RPMI8226 (cell line): ENCODE results near the gene MEF2C.

Experiments used
- DNase-seq: peaks from one replicate; pipeline ENCODE4 v3.0.0-alpha.2; 2015

Gene MEF2C

DNA sequence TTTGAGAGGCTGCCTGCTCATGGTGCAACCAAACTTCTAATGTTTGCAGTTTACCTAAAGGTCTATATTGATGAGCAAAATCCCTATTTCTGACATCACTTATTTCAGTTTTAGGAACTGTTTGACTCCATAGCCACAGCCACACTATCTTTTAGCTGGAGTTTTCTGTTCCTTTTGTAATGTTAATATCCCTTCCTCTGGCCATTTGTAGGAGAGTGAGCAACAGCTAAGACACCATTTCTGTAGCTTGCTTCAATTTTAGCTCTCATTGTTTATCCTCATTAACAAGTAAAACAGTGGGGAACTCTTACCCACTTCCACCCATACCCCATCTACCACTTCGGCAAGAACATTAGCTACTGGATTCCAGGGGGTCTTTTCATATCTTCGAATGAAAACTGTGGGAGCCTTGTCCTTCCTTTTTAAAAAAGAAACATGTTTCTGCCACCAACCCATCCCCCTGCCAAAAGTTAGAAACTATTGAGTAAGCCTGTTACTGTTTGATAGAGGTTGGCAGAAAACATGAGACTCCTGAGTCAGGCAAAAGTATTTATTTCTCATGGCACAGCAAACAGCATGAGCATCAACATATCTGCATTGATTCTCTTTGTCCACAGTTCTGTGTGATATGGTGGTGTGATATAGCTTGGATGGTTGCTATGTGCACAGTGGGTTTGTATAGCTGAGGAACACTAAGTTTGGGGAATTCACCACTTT lies 174.1 kb downstream of the MEF2C start:
- no peak for DNase-seq

GRCh38 chr5:88708021-88708420 lies 175.0 kb downstream of the MEF2C start:
- DNase-seq = no peak

GRCh38 chr5:88707216-88707965 lies 175.6 kb downstream of the MEF2C start:
- DNase-seq = no peak

DNA sequence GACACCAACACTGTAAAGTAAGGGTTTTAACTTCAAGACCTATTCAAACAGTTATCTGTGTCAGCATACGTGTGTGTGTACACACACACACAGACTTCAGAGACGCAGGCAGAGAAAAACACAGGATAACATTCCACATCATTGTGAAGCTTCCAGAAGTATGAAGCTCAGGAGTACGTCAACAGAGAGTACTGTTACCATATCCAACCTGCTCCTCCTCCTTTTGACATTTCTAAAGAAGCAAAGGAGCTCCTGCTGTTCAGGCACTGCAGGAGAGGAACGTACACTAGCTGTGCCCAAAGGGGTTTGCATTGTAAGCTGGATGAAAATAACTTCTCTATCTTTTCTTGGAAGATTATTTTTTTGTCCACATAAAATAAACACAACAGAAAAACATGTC lies 180.7 kb downstream of the MEF2C start:
- DNase-seq = no peak

- DNase-seq = no peak
Measured at GRCh38 chr5:88700121-88700520, 182.9 kb downstream of the MEF2C start.

DNA sequence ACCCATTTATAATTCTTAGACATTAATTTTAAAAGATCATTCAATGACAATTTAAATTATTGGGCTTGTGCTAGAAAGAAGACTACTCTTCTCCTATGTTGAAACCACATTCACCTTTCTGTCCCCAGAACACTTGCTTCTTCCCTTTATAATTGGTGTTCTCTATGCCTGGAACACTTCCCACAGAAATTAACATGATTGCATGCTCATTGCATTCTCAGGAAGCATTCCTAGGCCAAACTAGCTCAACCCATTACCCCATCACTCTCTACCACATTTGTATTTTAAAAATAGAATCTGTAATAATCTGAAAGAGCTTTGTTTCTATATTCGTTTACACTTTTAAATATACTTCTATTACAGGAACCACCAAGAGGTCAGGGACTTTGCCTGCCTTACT lies 184.7 kb downstream of the MEF2C start:
- DNase-seq = no peak

DNA sequence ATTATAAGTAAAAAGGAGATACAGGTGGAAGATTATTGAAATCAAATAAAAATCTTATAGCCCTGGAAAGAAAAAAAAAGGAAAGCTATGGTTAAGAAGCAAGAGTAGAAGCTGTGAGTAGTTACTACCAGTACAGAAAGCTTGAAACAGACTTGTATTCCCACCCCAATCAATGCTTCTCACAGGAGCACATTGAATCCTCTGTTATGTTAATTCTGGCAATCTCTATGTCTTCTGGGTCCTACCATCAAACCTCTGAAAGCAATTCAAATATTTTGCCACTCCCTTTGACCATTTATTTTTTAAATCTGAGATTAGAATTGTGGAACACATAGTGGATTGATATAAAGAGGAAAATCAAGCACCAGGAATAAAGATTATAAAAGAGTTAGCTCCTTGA lies 186.5 kb downstream of the MEF2C start:
- no peak for DNase-seq

DNA sequence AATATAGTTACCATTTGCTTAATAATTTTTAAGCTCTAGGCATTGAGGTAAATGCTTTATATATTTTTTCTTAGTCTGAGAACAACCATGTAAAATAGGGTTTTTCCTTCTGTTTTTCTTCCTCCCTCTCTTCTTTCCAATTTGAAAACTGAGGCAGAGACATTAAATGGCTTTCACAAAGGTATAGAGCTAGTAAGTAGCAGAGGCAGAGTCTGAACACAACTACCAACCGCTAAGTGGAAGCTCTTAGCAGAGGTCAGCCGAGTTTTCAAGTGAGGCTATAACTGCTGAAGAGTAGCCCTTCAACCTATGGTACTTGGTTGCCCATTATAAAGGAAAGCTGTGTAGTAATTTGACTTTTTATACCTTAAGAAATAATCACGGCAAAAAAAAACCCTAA lies 187.1 kb downstream of the MEF2C start:
- no peak for DNase-seq

DNA sequence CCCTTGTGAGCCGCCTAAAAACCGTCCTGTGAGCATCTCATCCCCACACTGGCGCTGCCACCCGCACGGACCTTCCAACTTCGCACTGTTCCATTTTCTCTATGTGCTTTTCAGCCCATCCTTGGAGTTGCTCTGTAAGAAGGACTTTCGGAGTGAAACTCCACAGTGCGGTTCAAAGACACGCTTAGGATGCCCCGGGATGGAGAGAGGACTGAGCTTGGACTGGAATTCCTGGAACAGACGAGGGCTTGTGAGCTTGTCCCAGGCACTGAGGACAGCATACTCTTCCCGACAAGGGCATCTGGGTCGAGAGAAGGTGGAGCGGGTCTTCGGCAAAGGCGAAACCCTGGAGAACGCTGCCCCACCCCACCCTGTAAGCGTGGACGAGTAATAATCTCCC lies 187.8 kb downstream of the MEF2C start:
- DNase-seq = no peak

DNA sequence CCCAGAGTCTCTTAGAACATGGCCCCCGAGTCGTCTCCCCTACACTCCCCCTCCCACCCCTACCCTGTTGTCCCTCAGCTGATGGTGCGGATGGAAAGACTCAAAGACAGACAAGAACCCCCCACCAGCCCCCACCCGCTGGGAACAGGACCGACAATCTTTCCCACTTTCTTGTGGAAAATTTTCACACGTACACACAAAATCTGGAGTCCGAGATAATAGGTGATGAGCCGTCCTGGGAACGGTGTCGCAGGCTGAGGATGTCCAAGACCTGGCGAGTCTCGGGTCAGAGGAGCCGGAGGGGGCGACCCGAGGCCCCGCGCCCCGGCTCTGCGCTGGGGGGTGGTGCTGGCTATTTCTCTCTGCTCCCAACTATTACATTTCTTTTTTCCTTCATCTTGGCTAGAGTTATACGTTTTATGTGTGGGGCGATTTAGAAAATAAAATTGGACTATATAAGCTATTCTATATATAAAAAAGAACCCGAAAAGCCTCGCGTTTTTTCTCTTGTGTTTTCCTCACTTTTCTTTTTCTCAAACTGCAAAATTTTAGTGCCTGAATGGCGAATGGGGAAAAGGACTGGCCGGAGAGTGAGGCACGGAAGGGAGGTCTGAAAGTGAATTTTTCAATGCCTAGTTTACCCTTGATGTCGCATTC lies 188.8 kb downstream of the MEF2C start:
- DNase-seq = no peak

DNA sequence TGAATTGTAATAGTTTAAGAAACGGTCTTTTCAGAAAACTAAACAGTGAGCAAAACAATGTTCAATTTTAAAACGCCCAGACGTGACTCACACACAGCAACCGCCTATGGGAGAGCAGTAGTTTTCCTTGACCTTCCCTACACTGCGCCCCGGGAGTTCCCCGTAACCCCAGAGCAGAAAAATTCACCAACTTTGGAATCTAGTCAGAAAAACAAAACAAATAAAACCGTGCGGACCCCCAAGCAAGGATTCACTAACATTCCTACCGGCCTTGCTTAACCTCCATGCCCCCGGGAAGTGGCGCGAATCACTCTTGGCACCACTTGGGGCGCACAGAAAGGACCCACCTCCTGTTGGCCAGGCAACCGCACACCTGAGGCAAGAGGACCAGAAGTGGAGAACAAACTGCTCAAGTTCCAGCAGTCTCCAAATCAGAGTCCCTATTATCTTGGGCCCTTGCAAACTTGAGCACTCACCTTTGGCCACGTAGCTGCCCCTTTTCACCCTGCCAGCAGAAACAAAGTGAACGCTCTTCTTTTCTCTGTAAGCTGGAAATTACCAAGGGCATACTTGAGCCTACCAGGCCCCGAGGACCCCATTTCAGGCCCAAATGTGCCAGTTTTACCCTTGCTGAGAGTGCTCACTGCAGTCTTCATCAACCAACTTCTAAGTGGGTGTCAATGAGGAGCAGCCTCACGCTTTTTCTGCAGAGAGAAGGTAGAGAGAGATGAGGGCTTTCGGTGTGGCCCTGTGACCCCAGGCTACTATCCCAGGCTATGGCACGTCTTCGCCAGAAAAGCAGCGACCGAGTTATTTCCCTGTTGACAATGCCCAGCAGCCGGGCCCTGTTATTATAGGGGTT lies 189.7 kb downstream of the MEF2C start:
- peak; percentile 52 for DNase-seq

- DNase-seq = no peak
Measured at GRCh38 chr5:88691945-88692868, 190.8 kb downstream of the MEF2C start.

GRCh38 chr5:88691230-88691582 lies 191.8 kb downstream of the MEF2C start:
- no peak for DNase-seq

DNA sequence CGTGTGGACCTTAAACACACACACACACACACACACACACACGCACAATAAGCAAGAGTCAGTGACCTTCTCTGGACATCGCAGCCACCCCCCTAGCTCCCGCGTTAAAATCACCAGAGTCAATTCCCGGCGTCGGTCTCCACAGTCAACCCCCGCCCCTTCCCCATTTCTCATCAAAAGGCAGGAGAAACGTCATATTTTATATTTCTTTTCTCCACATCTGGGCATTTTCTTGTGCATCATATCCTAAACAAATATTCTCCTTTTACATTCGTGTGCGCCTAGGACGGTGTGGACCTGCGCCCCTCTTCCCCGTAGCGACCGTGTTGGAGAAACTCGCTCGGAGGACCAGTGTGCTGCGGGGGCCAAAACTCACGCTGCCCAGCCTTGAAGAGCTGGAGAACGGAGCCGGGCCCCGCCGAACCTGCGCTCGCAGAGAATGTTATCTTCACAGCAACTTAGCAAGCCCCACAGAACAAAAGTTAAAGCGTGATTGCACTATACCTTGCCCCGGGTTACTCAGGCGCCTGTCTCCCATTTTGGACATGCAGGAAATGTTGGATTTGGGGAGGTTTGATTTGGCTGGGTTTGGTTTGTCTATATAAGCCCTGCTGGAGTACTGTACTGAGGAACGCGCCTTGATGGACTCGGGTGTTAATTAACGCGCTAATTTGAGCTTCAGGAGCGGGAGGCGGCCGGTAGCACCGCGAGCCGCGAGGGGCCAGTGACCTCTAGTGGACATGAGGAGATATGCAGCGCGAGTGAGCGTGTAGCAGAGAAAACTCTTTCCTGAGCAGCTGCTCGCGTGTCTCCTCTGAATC lies 192.4 kb downstream of the MEF2C start:
- peak; percentile 83 for DNase-seq

DNA sequence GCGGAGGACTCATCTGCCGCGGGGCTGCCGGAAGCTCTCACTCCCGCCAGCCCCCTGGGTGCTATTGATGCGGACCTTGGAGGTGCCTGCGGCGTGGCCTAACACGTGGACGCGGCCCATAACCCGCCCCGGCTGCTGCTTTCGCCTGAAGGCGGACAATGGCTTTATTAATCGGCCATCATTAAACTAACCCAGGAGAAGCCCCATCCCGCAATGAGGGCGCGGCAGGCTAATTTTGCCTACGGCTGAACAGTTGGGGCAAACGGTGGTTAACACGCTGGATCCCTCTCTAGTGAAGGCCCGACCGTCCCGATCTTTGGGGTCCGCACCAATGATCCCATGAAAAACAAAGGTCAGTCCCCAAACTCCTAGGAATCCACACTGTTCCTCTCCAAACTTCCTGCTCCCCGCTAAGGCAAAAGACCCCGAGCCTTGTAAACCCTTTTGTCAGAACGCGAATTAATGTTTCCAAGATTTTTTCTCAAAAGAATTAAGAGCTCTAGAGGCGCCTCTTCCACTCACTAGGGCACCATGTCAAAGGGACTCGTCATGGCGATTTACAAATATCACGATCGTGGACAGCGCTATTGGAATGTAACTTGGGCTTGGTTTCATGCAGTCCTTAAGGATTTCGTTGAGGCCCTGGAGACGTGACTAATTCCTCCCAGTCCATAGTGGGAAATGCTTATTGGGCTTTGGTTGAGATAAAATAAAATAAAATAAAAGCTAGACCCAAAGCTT lies 193.1 kb downstream of the MEF2C start:
- DNase-seq = no peak

- no peak for DNase-seq
Measured at GRCh38 chr5:88688984-88689667, 193.9 kb downstream of the MEF2C start.

GRCh38 chr5:88688156-88688983 lies 194.6 kb downstream of the MEF2C start:
- DNase-seq = no peak

DNA sequence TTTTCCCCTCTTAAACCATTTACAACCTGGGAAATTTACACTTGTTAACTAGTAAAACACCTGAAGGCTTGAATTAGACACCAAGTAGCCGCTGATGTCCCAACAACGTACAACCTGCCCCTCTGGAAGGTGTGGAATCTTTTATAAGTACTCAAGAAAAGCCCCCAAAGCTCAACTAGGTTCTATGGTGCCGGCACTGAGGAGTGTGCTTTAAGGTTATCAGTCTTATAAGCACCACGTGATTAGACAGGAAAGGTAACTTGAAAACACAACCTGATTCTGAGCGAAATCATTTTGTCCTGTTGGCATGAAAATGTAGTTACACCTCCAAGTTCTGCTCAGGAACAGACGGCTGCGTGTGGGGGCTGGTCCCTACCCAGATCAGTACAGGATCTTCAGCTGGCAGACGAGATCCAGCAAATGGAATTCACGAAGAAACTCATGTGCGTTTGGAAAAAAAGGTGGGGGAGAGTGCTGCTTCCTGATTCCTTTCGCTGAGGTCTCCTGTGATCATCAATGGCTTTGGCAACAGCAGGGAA lies 195.5 kb downstream of the MEF2C start:
- DNase-seq = no peak

GRCh38 chr5:88686726-88687125 lies 196.3 kb downstream of the MEF2C start:
- no peak for DNase-seq
